Sigmoid colon (tissue), 4 donors: ENCODE data around the gene ACSM5.
"Not testable (repeated sequence)": the region's sequence is repeated elsewhere in the genome, so short reads cannot be mapped to it uniquely, and the experiment has no call there.

Source experiments
- EP300 ChIP-seq, 4 donors: sonication (generic); formaldehyde crosslinking; IDR thresholded peaks; one replicate each; pipeline ENCODE4 v1.6.1; 2017; ENCODE audit warnings: antibody characterized with exemption in 4 of 4
- POLR2A ChIP-seq, 2 donors: fragments of 450-650 bp; IDR thresholded peaks; one replicate each; pipeline ENCODE4 v1.6.1; 2016; ENCODE audit warnings: antibody characterized with exemption in 2 of 2, mild to moderate bottlenecking in 2 of 2, moderate library complexity in 2 of 2
- POLR2AphosphoS5 ChIP-seq, 4 donors: sonication (generic); formaldehyde crosslinking; IDR thresholded peaks; one replicate each; pipeline ENCODE4 v1.6.1; 2017; ENCODE audit warnings: antibody characterized with exemption in 4 of 4
- TF ChIP-seq, protein P1 (sequence below), 4 experiments: fragments of 450-650 bp in 3 of 4; fragments of 200-600 bp in 1 of 4; IDR thresholded peaks; one replicate each; pipeline ENCODE4 v1.5.1; 2016 to 2019; ENCODE audit warnings: antibody characterized with exemption in 4 of 4, mild to moderate bottlenecking in 3 of 4, moderate library complexity in 2 of 4

DNA sequence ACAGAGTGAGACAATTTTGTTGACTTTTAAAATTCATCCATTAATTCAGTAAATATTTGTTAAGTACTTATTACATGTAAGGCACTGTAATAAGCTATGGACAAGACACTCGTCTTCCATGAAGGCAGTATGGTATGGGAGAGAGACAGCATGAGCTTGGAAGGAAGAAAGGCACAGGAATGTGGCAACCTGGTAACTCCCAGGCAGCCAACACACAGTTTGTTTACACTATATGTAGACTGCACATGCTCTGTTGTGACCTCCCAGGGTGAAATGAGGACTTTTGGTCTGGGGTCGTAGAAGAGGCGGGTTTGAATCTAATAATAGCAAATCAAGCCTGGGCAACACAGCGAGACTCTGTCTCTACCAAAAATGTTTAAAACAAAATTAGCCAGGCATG is 51.0 kb downstream of the ACSM5 start:
- TF ChIP-seq, protein P1, sequence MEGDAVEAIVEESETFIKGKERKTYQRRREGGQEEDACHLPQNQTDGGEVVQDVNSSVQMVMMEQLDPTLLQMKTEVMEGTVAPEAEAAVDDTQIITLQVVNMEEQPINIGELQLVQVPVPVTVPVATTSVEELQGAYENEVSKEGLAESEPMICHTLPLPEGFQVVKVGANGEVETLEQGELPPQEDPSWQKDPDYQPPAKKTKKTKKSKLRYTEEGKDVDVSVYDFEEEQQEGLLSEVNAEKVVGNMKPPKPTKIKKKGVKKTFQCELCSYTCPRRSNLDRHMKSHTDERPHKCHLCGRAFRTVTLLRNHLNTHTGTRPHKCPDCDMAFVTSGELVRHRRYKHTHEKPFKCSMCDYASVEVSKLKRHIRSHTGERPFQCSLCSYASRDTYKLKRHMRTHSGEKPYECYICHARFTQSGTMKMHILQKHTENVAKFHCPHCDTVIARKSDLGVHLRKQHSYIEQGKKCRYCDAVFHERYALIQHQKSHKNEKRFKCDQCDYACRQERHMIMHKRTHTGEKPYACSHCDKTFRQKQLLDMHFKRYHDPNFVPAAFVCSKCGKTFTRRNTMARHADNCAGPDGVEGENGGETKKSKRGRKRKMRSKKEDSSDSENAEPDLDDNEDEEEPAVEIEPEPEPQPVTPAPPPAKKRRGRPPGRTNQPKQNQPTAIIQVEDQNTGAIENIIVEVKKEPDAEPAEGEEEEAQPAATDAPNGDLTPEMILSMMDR (IDR thresholded peaks at IDR 0.05) = not testable (repeated sequence)
- TF ChIP-seq POLR2A, POLR2AphosphoS5, EP300 (IDR thresholded peaks at IDR 0.05): not testable (repeated sequence)
